Activated gamma-delta T cell treated with anti-CD3 and anti-CD28 coated beads, Interleukin-2, amount 50 U/mL, for 16 hours (primary cell): ENCODE measurements around the gene BST1.

Experiments used
- DNase-seq: peaks from one replicate; pipeline ENCODE4 v3.0.0-alpha.2; 2020; ENCODE audit warnings: low read depth

BST1 gene

DNA sequence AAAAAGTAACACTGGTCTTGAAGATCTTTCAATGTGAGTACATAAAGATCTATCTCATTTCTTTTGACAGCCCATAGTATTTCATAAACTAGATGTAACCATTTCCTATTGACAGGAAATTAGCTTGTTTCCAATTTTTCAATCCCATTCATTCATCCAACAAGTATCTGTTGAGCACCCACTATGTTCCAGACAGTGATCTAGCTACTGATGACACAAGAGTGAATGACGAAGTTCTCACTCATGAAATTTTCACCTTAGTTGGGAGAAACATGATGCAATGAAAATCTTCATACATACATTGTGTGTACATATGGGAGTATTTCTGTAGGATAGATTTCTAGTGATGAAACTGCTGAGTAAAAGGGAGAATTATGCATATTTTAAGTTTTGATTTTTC, 76.9 kb downstream of the BST1 start:
- DNase-seq: no peak

DNA sequence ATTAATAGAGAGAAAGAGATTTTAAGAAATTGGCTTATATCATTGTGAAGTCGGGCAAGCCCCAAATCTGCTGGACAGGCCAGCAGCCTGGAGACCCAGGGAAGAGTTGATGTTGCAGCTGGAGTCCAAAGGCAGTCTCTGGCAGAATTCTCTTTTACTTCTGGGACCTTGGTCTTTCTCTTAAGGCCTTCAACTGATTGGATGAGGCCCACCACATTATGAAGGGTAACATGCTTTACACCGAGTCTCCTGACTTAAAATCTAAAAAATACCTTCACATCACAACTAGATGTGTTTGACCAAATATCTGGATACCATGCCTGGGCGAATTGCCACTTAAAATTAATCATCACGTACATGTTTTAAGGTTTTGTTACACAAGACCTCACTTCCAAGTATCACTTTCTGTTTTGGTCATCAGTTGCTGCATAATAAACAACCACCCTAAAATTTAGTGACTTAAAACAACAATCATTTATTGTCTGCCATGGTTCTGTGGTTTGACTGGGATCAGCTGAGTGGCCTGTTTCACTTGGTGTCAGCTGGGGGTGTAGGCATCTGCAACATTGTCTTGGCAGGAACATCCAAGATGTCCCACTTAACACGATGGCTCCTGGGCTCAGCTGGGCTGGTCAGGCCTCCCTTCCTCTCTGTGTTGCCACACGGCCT, 78.7 kb downstream of the BST1 start:
- DNase-seq: no peak
